HG03521 (cell line): Measurements from ENCODE around the gene NPRL2.
"Not testable (repeated sequence)": the region's sequence is repeated elsewhere in the genome, so short reads cannot be mapped to it uniquely, and the experiment has no call there.

ENCODE experiments used
- ATAC-seq: cut with Tn5 transposase; IDR thresholded peaks from one replicate; pipeline ENCODE4 v1.9.1; 2021; ENCODE audit warnings: mild to moderate bottlenecking, moderate library complexity; ENCODE audit not compliant: unreplicated experiment

The NPRL2 gene

GRCh38 chr3:50314816-50315215 is 35.8 kb downstream of the NPRL2 start:
- no peak for ATAC-seq

GRCh38 chr3:50314342-50314741 is 36.2 kb downstream of the NPRL2 start:
- ATAC-seq: no peak

DNA sequence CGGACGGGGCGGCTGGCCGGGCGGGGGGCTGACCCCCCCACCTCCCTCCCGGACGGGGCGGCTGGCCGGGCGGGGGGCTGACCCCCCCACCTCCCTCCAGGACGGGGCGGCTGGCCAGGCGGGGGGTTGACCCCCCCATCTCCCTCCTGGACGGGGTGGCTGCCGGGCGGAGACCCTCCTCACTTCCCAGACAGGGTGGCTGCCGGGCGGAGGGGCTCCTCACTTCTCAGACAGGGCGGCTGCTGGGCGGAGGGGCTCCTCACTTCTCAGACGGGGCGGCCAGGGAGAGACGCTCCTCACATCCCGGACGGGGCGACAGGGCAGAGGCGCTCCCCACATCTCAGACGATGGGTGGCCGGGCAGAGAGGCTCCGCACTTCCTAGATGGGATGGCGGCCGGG is 38.5 kb downstream of the NPRL2 start:
- ATAC-seq: not testable (repeated sequence)

DNA sequence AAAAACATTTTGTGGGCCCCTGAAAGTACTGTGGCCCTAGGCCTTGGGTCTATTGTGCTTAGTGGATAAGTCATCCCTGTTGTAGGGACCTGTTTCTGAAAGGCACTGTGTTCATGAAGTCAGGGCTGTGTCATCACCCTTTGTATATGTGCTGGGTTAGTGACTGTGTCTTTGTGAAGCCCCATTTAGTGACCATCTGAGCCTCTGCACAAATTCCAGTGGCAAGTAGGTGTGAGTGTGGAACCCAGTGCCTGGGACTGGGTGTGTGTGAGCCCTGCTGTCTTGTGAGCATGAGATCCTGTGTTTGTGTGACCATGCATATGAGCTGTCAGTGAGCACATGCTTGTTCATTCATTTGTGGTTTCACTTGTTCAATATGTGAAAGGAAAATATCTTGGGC is 46.0 kb downstream of the NPRL2 start:
- ATAC-seq: no peak

DNA sequence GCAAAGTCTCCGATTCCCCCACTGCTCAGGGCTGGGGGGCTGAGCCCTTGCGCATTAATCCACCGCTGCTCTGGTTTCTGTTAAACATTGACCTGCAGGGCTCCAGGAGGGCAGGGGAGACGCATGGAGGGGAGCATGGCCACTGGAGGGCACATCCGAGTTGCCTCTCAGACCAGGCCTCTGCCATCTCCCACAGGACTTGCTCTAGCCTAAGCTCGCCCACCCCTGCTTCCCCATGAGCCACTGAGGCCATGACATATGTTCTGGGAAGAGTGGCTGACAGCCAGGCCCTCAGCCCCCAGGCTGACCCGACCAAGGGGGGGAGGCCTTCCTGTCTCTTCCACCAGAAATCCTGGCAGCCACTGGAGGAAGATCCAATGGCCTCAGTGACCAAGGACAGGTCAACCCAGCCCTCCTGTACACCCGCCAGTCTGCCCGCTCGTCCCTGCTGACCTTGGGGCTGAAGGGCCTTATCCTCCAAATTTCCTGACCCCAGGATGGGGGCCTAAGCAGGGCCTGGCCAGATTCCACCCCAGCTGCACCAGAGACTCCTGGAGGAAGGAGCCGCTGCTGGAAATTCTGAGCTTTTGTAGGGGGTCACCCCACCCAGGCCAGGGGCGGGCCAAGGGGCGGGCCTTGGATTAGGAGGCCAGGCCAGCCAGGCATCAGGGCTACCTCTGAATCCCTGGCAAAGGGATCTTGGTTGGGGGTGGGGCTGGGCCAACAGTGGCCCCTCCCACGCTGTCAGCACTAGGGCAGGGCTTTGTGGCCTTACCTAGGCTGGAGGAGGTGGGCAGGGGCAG is 47.4 kb downstream of the NPRL2 start, which contains the start of gene HYAL1:
Gene HYAL1, minus strand, starts transcription at position 562 of the 803 bp plus-strand sequence. CDS start 618 bp downstream, outside the sequence.
- no peak for ATAC-seq

- no peak for ATAC-seq
These were observed 48.2 kb downstream of the NPRL2 start for GRCh38 chr3:50302095-50303012.

GRCh38 chr3:50300681-50301254 is 49.8 kb downstream of the NPRL2 start:
- no peak for ATAC-seq

- no peak for ATAC-seq
These were observed 50.5 kb downstream of the NPRL2 start for GRCh38 chr3:50299929-50300680.

DNA sequence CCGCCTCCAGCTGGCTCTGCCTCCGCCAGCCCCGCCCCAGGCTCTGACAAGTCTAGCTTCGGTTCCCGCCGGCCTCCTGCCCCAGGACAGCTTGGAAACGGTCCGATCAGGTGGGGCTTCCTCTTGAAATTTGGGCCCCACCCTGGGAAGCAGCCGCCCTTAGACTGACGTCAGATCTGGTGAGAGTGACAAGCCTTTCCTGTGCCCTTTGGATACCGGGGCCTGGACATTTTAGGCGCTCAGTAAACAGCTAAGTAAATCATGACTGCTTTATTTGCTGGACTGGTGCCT is 51.0 kb downstream of the NPRL2 start:
- ATAC-seq: no peak

DNA sequence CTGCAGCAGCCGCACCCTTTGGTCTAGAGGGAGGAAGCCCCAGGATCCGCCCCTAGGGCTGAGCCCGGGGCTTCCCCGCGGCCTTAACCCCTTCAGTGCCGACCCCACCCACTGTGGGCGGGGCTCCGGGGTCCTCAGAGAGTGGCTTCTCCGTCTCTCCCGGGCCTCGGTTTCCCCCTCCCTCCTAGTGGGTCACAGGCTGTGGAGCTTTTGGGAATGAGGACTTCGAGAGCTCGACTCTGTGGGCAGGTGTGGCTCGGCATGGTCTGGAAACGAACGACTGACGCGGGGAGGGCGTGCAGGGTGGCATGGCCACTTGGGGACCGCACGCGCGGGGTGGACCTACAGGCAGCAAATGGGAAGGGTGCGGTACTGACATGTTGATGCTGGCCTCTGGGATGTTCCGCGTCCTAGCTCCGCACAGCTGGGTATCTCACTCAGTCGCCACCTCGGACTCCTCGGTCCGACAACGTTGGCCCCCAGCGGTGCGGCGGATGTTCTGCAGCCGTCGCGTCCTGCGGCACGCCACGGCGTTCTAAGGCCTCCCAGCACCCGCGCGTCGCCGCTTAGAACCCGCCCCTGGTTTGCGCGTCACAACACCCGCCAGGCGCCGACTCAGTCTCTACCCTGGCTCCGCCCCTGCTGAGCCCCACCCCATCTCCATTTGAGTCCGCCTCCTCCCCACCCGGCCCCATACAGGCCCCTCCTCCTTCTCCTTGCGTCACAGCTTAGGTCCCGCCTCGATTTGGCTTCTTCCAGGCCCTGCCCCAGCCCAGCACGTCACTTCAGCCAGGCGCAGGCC is 51.5 kb downstream of the NPRL2 start, which contains the start of the genes HYAL3 and NAA80:
Gene HYAL3, minus strand, starts transcription at position 570 of the 802 bp plus-strand sequence. CDS start 3,803 bp downstream, outside the sequence.
Gene NAA80, minus strand, starts transcription at position 570 of the 802 bp plus-strand sequence. CDS start 1,942 bp downstream, outside the sequence.
- ATAC-seq: peak; percentile 82

DNA sequence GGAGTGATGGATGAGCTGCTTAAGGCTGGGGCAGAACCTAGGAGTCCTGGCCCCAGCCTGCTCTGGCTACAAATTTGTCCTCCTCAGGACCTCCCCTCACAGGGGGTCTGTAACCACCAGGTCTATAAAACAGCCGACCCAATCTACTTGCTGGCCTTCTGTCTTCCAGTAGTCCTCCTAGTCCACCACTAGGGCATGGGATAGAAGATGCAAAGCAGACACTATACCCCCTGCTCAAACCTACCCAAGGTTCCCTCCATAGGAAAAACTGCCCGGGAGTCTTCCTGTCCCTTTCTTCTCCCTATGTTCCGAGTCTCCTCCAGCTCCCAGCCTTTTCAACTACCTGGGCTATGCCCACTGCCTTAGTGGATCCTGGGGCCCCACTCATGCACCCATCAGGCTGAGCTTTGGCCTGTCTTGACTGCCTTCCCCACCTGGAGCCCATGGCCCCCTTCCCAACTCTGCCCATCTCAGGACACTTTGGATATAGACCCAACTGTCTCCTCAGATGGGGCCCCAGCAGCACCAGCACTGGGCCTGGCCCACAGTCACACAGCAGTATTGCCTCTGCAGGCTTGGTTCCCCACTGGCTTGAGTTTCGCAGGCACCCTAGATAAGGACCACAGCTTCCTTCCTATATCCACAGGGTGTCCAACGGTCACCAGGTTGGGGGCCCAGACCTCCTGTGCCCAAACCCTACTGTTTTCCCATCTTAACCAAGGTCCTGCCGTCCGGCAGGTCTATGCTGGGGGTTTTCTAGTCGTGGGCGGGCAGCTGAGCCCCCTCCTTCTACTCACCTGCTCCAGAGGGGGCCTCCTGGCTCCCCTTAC is 52.5 kb downstream of the NPRL2 start:
- ATAC-seq: no peak

GRCh38 chr3:50297384-50297775 is 53.2 kb downstream of the NPRL2 start:
- no peak for ATAC-seq
